ENCODE data around the gene C6orf120. TPM values are rescaled to one million over a fixed set of nuclear protein-coding genes. Genes with fewer than 3 reads are reported as not detected.

Gene C6orf120
- total RNA-seq, 1 donor from 2014 or later, result 24.8 TPM

DNA sequence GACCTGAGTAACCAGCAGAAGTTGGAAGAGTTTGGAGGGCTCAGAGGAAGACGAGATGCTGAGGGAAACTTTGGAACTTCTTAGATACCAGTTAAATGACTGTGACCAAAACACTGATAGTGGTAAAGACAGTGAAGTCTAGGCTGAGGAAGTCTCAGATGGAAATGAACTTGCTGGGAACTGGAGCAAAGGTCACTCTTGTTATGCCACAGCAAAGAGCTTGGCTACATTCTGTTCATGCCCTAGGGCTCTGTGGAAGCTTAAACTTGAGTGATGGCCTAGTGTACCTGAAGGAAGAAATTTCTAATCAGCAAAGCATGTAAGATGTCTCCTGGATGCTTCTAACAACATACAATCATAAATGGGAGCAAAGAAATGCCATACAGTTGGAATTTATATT is 24.8 kb upstream of the C6orf120 start:
- CTCF ChIA-PET, result no interaction called here
- POLR2A ChIA-PET, result no interaction called here
- Mint-ChIP-seq H3K27me3 (no peaks in the 10 kb centered on the region), H3K4me1 (no peaks in the 10 kb centered on the region), H3K4me3 (no peak overlapping the region), H3K27ac (no peak overlapping the region), H3K9me3 (peaks cover 5% of the 10 kb centered on the region), H3K36me3 (ENCODE audit: low read depth) (peaks cover 70% of the 10 kb centered on the region)
- intact Hi-C loops (cut with micrococcal nuclease), result no loop called here
- no peak for DNase-seq
- no peak for ATAC-seq (ENCODE audit: low read depth)
- TF ChIP-seq, protein P1, sequence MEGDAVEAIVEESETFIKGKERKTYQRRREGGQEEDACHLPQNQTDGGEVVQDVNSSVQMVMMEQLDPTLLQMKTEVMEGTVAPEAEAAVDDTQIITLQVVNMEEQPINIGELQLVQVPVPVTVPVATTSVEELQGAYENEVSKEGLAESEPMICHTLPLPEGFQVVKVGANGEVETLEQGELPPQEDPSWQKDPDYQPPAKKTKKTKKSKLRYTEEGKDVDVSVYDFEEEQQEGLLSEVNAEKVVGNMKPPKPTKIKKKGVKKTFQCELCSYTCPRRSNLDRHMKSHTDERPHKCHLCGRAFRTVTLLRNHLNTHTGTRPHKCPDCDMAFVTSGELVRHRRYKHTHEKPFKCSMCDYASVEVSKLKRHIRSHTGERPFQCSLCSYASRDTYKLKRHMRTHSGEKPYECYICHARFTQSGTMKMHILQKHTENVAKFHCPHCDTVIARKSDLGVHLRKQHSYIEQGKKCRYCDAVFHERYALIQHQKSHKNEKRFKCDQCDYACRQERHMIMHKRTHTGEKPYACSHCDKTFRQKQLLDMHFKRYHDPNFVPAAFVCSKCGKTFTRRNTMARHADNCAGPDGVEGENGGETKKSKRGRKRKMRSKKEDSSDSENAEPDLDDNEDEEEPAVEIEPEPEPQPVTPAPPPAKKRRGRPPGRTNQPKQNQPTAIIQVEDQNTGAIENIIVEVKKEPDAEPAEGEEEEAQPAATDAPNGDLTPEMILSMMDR (IDR thresholded peaks at IDR 0.05), result no peak

DNA sequence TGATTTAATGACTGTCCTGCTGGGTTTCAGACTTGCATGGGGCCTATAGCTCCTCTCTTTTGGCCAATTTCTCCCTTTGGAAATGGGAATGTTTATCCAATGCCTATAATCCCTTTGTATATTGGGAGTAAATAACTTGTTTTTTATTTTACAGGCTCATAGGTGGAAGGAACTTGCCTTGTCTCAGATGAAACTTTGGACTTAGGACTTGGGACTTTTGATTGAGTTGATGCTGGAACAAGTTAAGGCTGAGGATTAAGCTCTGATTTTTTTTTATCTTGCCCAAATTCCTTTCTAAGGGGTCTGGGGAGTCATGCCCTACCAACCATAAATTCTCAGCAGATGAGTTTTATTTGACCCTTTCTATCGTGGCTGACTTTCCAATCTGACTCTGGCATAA is 23.6 kb upstream of the C6orf120 start:
- Mint-ChIP-seq H3K4me3 (no peak overlapping the region), H3K9me3 (peaks cover 5% of the 10 kb centered on the region), H3K27me3 (no peaks in the 10 kb centered on the region), H3K27ac (no peak overlapping the region), H3K36me3 (ENCODE audit: low read depth) (peaks cover 73% of the 10 kb centered on the region), H3K4me1 (no peaks in the 10 kb centered on the region)
- CTCF ChIA-PET, result no interaction called here
- TF ChIP-seq, protein P1 (IDR thresholded peaks at IDR 0.05), result no peak
- no peak for DNase-seq
- ATAC-seq (ENCODE audit: low read depth), result no peak
- POLR2A ChIA-PET, result no interaction called here
- intact Hi-C loops (cut with micrococcal nuclease), result no loop called here

- peaks cover 80% of the 10 kb centered on the region for H3K36me3 Mint-ChIP-seq (ENCODE audit: low read depth)
- no peak overlapping the region for H3K27ac Mint-ChIP-seq
- intact Hi-C loops (cut with micrococcal nuclease), result no loop called here
- H3K9me3 Mint-ChIP-seq, result peaks cover 21% of the 10 kb centered on the region
- H3K4me3 Mint-ChIP-seq, result no peak overlapping the region
- ChIA-PET POLR2A (interaction anchor here (0.6 kb wide), 1 partner anchor 55 kb away, joined by 5 read pairs; no protein-coding TSS in a partner anchor), CTCF (no interaction called here)
- DNase-seq (no peak), ATAC-seq (ENCODE audit: low read depth) (no peak)
- no peaks in the 10 kb centered on the region for H3K4me1 Mint-ChIP-seq
- H3K27me3 Mint-ChIP-seq, result no peaks in the 10 kb centered on the region
- TF ChIP-seq, protein P1 (IDR thresholded peaks at IDR 0.05), result no peak
These were observed 17.9 kb upstream of the C6orf120 start for GRCh38 chr6:169684056-169684455.

GRCh38 chr6:169685860-169686259 is 16.1 kb upstream of the C6orf120 start:
- DNase-seq, result no peak

GRCh38 chr6:169689287-169689686 is 12.6 kb upstream of the C6orf120 start:
- Mint-ChIP-seq H3K9me3 (peaks cover 24% of the 10 kb centered on the region), H3K4me3 (no peak overlapping the region), H3K27me3 (no peaks in the 10 kb centered on the region), H3K27ac (no peak overlapping the region), H3K4me1 (peaks cover 5% of the 10 kb centered on the region), H3K36me3 (ENCODE audit: low read depth) (peaks cover 60% of the 10 kb centered on the region)
- ChIA-PET CTCF (no interaction called here), POLR2A (no interaction called here)
- intact Hi-C loops (cut with micrococcal nuclease), result no loop called here
- TF ChIP-seq, protein P1 (IDR thresholded peaks at IDR 0.05), result no peak
- ATAC-seq (ENCODE audit: low read depth) (no peak), DNase-seq (no peak)

More at GRCh38 chr6:169685860-169686259, 16.1 kb upstream of the C6orf120 start:
- H3K4me1 Mint-ChIP-seq, result peaks cover 5% of the 10 kb centered on the region
- H3K9me3 Mint-ChIP-seq, result peaks cover 16% of the 10 kb centered on the region
- H3K27ac Mint-ChIP-seq, result no peak overlapping the region
- no peak for ATAC-seq (ENCODE audit: low read depth)
- H3K4me3 Mint-ChIP-seq, result no peak overlapping the region
- peaks cover 73% of the 10 kb centered on the region for H3K36me3 Mint-ChIP-seq (ENCODE audit: low read depth)
- H3K27me3 Mint-ChIP-seq, result no peaks in the 10 kb centered on the region
- POLR2A ChIA-PET, result no interaction called here
- intact Hi-C loops (cut with micrococcal nuclease), result no loop called here
- TF ChIP-seq, protein P1 (IDR thresholded peaks at IDR 0.05), result no peak
- CTCF ChIA-PET, result no interaction called here

Data from activated B cell treated with CpG ODN at 0.5 μM for 24 hours (primary cell).